Measurements from ENCODE around the gene ASIC5. TPM values are rescaled to one million over a fixed set of nuclear protein-coding genes. Genes with fewer than 3 reads are reported as not detected.

ASIC5 gene, protein sequence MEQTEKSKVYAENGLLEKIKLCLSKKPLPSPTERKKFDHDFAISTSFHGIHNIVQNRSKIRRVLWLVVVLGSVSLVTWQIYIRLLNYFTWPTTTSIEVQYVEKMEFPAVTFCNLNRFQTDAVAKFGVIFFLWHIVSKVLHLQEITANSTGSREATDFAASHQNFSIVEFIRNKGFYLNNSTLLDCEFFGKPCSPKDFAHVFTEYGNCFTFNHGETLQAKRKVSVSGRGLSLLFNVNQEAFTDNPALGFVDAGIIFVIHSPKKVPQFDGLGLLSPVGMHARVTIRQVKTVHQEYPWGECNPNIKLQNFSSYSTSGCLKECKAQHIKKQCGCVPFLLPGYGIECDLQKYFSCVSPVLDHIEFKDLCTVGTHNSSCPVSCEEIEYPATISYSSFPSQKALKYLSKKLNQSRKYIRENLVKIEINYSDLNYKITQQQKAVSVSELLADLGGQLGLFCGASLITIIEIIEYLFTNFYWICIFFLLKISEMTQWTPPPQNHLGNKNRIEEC
- total RNA-seq (2022; extraction: Qiagen RNA extraction; ENCODE audit: low read depth), result not detected in 5 replicates

DNA sequence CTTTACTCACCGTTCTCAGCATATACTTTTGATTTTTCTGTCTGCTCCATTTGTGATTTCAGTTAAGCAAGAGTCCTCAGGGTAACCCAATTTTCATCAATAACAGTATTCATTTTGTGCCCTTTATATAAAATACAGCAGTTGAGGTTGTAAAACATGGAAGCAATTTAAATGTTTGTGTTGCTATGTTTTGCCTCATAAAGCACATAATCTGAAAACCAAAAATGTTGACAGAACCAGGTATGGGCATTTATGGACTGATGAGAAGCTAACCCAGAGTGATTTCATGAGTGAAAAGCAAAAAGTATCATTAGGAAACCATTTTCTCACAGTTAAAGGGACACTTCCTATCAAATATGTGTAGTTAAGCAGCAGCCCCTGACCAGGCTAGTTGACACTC is at the start of gene ASIC5:
ASIC5 (minus strand) TSS at position 101 of the 400 bp plus-strand sequence; CDS start at position 50, 51 bp downstream.

DNA sequence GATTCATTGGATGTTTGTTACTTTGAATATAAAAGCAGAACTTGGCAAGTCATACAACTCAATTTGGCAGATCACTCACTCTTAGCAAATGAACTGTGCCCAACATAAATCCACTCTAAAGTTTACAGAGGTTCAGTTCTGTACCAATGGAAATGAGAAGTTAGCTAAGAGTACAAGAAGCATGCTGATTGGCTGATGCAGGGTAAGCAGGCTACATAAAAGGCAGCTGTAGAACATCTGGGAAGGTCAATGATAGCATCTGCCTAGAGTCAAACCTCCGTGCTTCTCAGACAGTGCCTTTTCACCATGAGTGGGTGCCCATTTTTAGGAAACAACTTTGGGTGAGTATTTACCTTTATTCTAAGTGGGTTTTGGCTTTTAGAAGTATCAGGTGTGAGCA is 37.4 kb upstream of the ASIC5 start, which contains the start of gene TDO2:
TDO2 (plus strand) TSS at position 244 of the 400 bp plus-strand sequence; CDS start at position 307, 63 bp downstream.

Other genes with a start within 250 kb of the ASIC5 start
- gene GUCY1A1, start 199.4 kb downstream of the ASIC5 start, total RNA-seq (2022; extraction: Qiagen RNA extraction; ENCODE audit: low read depth), result not detected in 5 replicates
- 0.20 to 0.33 TPM (median 0.26 TPM) in 5 replicates for gene GUCY1B1, start 107.3 kb downstream of the ASIC5 start, total RNA-seq (2022; extraction: Qiagen RNA extraction; ENCODE audit: low read depth)
- gene TDO2, start 37.4 kb upstream of the ASIC5 start, total RNA-seq (2022; extraction: Qiagen RNA extraction; ENCODE audit: low read depth), result 0.22 to 0.73 TPM (median 0.62 TPM) in 5 replicates
- 0.65 to 1.5 TPM (median 0.88 TPM) in 5 replicates for gene CTSO, start 87.6 kb upstream of the ASIC5 start, total RNA-seq (2022; extraction: Qiagen RNA extraction; ENCODE audit: low read depth)

Data from A549 treated with ZK216348 at 1 μM for 4 hours (cell line).